ENCODE data around the gene CDT1. TPM values are rescaled to one million over a fixed set of nuclear protein-coding genes. Genes with fewer than 3 reads are reported as not detected.

CDT1 gene
- total RNA-seq, 1 experiment from 2014 or later: 97.7 TPM

DNA sequence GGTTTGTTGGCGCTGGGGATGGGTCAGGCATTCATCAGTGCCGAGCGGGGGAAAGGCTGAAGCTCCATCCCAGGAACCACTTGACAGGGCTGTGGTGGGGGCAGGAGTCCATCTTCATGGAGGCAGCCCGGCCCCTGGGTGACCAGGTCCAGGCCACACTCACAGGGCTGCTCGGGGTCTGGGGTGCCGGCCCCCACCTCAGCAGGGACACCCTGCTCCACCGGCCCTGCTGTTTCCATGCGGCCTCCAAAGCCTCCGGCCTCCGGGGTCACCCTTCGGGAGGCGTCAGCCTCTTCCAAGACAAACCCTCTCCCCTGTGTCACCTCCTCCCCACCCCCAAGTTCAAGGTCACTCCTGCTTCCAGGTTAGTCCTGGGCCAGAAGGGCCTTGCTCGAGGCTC is 31.1 kb downstream of the CDT1 start:
- no peaks in the 10 kb centered on the region for H3K27me3 Mint-ChIP-seq (ENCODE audit: insufficient read depth, unreplicated experiment)
- H3K36me3 Mint-ChIP-seq (ENCODE audit: insufficient read depth, unreplicated experiment): peaks cover 8% of the 10 kb centered on the region
- H3K9me3 Mint-ChIP-seq (ENCODE audit: unreplicated experiment): no peaks in the 10 kb centered on the region
- intact Hi-C loops (cut with micrococcal nuclease; ENCODE audit: unreplicated experiment): no loop called here
- Histone ChIP-seq H3K4me3 (ENCODE audit: low read depth, low read length) (no peak overlapping the region), H3K9me3 (no peaks in the 10 kb centered on the region), H3K36me3 (ENCODE audit: control insufficient read depth, insufficient read depth, low read length) (peaks cover 2% of the 10 kb centered on the region), H3K4me1 (no peaks in the 10 kb centered on the region), H3K27me3 (replicated peaks; ENCODE audit: control insufficient read depth, insufficient read depth, low read length) (no peaks in the 10 kb centered on the region)
- no peaks in the 10 kb centered on the region for H3K4me1 Mint-ChIP-seq (ENCODE audit: low read depth, unreplicated experiment)
- BruUV-seq (replicated peaks): no TSS peak
- no peak overlapping the region for H3K27ac Mint-ChIP-seq (ENCODE audit: unreplicated experiment)
- no peak overlapping the region for H3K4me3 Mint-ChIP-seq (ENCODE audit: unreplicated experiment)
- ChIA-PET POLR2A (no interaction called here), CTCF (no interaction called here)
- DNase-seq: no peak
- TF ChIP-seq, protein P1, sequence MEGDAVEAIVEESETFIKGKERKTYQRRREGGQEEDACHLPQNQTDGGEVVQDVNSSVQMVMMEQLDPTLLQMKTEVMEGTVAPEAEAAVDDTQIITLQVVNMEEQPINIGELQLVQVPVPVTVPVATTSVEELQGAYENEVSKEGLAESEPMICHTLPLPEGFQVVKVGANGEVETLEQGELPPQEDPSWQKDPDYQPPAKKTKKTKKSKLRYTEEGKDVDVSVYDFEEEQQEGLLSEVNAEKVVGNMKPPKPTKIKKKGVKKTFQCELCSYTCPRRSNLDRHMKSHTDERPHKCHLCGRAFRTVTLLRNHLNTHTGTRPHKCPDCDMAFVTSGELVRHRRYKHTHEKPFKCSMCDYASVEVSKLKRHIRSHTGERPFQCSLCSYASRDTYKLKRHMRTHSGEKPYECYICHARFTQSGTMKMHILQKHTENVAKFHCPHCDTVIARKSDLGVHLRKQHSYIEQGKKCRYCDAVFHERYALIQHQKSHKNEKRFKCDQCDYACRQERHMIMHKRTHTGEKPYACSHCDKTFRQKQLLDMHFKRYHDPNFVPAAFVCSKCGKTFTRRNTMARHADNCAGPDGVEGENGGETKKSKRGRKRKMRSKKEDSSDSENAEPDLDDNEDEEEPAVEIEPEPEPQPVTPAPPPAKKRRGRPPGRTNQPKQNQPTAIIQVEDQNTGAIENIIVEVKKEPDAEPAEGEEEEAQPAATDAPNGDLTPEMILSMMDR (IDR thresholded peaks at IDR 0.05; ENCODE audit: insufficient read depth in 1 of 2, low read depth in 1 of 2, low read length in 1 of 2, severe bottlenecking in 1 of 2, unreplicated experiment in 1 of 2): no peak

DNA sequence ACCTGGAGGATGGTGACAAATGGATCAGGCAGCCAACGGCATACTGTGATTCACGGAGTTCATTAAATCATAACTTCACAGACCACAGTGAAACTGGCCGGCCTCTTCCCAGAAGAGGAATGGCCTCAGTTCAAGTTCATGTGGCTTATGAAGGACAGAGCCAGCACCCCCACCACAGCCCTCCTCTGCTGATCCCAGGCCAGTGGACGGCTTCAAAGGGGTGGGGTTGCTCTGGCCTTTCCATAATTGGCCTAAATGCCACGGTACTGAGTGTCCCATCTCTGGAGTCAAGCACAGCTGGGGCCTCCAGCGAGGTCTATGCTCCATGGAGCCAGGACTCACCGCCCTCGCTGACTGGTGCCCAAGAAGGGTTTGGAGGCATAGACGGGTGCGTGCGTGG is 31.8 kb downstream of the CDT1 start:
- Mint-ChIP-seq H3K4me3 (ENCODE audit: unreplicated experiment) (no peak overlapping the region), H3K36me3 (ENCODE audit: insufficient read depth, unreplicated experiment) (peaks cover 13% of the 10 kb centered on the region), H3K27me3 (ENCODE audit: insufficient read depth, unreplicated experiment) (no peaks in the 10 kb centered on the region), H3K4me1 (ENCODE audit: low read depth, unreplicated experiment) (no peaks in the 10 kb centered on the region), H3K27ac (ENCODE audit: unreplicated experiment) (no peak overlapping the region), H3K9me3 (ENCODE audit: unreplicated experiment) (no peaks in the 10 kb centered on the region)
- POLR2A ChIA-PET: no interaction called here
- Histone ChIP-seq H3K4me1 (no peaks in the 10 kb centered on the region), H3K9me3 (no peaks in the 10 kb centered on the region), H3K36me3 (ENCODE audit: control insufficient read depth, insufficient read depth, low read length) (peaks cover 3% of the 10 kb centered on the region), H3K27me3 (replicated peaks; ENCODE audit: control insufficient read depth, insufficient read depth, low read length) (no peaks in the 10 kb centered on the region), H3K4me3 (ENCODE audit: low read depth, low read length) (no peak overlapping the region)
- CTCF ChIA-PET: no interaction called here
- BruUV-seq (replicated peaks): no TSS peak
- DNase-seq: no peak
- TF ChIP-seq, protein P1 (IDR thresholded peaks at IDR 0.05; ENCODE audit: insufficient read depth in 1 of 2, low read depth in 1 of 2, low read length in 1 of 2, severe bottlenecking in 1 of 2, unreplicated experiment in 1 of 2): no peak
- intact Hi-C loops (cut with micrococcal nuclease; ENCODE audit: unreplicated experiment): no loop called here

DNA sequence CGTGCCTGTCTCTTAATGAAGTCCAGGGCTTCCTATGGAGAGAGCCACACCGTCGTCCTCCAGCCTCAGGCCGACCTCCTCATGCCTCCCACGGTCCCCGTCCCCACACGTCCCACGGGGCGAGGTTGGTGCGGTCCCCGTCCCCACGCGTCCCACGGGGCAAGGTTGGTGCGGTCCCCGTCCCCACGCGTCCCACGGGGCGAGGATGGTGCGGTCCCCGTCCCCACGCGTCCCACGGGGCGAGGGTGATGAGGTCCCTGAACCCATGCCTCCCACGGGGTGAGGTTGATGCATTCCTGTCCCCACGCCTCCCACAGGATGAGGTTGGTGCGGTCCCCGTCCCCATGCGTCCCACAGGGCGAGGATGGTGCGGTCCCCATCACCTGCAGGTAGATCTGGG is 32.2 kb downstream of the CDT1 start:
- POLR2A ChIA-PET: no interaction called here
- H3K27me3 ChIP-seq (replicated peaks; ENCODE audit: control insufficient read depth, insufficient read depth, low read length): no peaks in the 10 kb centered on the region
- TF ChIP-seq, protein P1 (IDR thresholded peaks at IDR 0.05; ENCODE audit: insufficient read depth in 1 of 2, low read depth in 1 of 2, low read length in 1 of 2, severe bottlenecking in 1 of 2, unreplicated experiment in 1 of 2): no peak
- intact Hi-C loops (cut with micrococcal nuclease; ENCODE audit: unreplicated experiment): no loop called here
- CTCF ChIA-PET: interaction anchor here (0.7 kb wide), 1 partner anchor 11 kb away, joined by 3 read pairs; no protein-coding TSS in a partner anchor
- peaks cover 3% of the 10 kb centered on the region for H3K36me3 ChIP-seq (ENCODE audit: control insufficient read depth, insufficient read depth, low read length)
- Mint-ChIP-seq H3K4me3 (ENCODE audit: unreplicated experiment) (no peak overlapping the region), H3K4me1 (ENCODE audit: low read depth, unreplicated experiment) (no peaks in the 10 kb centered on the region), H3K27me3 (ENCODE audit: insufficient read depth, unreplicated experiment) (no peaks in the 10 kb centered on the region), H3K27ac (ENCODE audit: unreplicated experiment) (no peak overlapping the region), H3K36me3 (ENCODE audit: insufficient read depth, unreplicated experiment) (peaks cover 13% of the 10 kb centered on the region), H3K9me3 (ENCODE audit: unreplicated experiment) (no peaks in the 10 kb centered on the region)
- H3K9me3 ChIP-seq: no peaks in the 10 kb centered on the region
- no peak for DNase-seq
- no peaks in the 10 kb centered on the region for H3K4me1 ChIP-seq
- no TSS peak for BruUV-seq (replicated peaks)
- H3K4me3 ChIP-seq (ENCODE audit: low read depth, low read length): no peak overlapping the region
